Measurements from ENCODE around the gene COMP. TPM values are rescaled to one million over a fixed set of nuclear protein-coding genes. Genes with fewer than 3 reads are reported as not detected.

COMP gene
- total RNA-seq, 1 donor from 2014 or later = not detected

- Mint-ChIP-seq H3K27me3 (ENCODE audit: insufficient read depth) (peaks cover 2% of the 10 kb centered on the region), H3K4me3 (no peak overlapping the region), H3K36me3 (ENCODE audit: low read depth) (no peaks in the 10 kb centered on the region), H3K4me1 (ENCODE audit: low read depth) (no peaks in the 10 kb centered on the region), H3K27ac (no peak overlapping the region), H3K9me3 (no peaks in the 10 kb centered on the region)
- DNase-seq (ENCODE audit: low spot score) = no peak
- intact Hi-C loops (cut with micrococcal nuclease) = no loop called here
Measured at GRCh38 chr19:18777301-18778075, 13.6 kb downstream of the COMP start.

GRCh38 chr19:18776736-18777135 lies 14.4 kb downstream of the COMP start:
- no peaks in the 10 kb centered on the region for H3K9me3 Mint-ChIP-seq
- no peaks in the 10 kb centered on the region for H3K4me1 Mint-ChIP-seq (ENCODE audit: low read depth)
- H3K27me3 Mint-ChIP-seq (ENCODE audit: insufficient read depth) = peaks cover 2% of the 10 kb centered on the region
- intact Hi-C loops (cut with micrococcal nuclease) = no loop called here
- H3K4me3 Mint-ChIP-seq = no peak overlapping the region
- no peak overlapping the region for H3K27ac Mint-ChIP-seq
- no peak for DNase-seq (ENCODE audit: low spot score)
- H3K36me3 Mint-ChIP-seq (ENCODE audit: low read depth) = no peaks in the 10 kb centered on the region

- intact Hi-C loops (cut with micrococcal nuclease) = no loop called here
- H3K27ac Mint-ChIP-seq = no peak overlapping the region
- no peak for DNase-seq (ENCODE audit: low spot score)
- peaks cover 3% of the 10 kb centered on the region for H3K27me3 Mint-ChIP-seq (ENCODE audit: insufficient read depth)
- H3K9me3 Mint-ChIP-seq = no peaks in the 10 kb centered on the region
- no peaks in the 10 kb centered on the region for H3K36me3 Mint-ChIP-seq (ENCODE audit: low read depth)
- no peaks in the 10 kb centered on the region for H3K4me1 Mint-ChIP-seq (ENCODE audit: low read depth)
- no peak overlapping the region for H3K4me3 Mint-ChIP-seq
Measured at GRCh38 chr19:18776288-18776594, 14.9 kb downstream of the COMP start.

GRCh38 chr19:18775586-18776287 lies 15.4 kb downstream of the COMP start:
- H3K27ac Mint-ChIP-seq = no peak overlapping the region
- no peaks in the 10 kb centered on the region for H3K36me3 Mint-ChIP-seq (ENCODE audit: low read depth)
- intact Hi-C loops (cut with micrococcal nuclease) = no loop called here
- H3K27me3 Mint-ChIP-seq (ENCODE audit: insufficient read depth) = peaks cover 3% of the 10 kb centered on the region
- H3K4me3 Mint-ChIP-seq = no peak overlapping the region
- DNase-seq (ENCODE audit: low spot score) = no peak
- no peaks in the 10 kb centered on the region for H3K4me1 Mint-ChIP-seq (ENCODE audit: low read depth)
- H3K9me3 Mint-ChIP-seq = no peaks in the 10 kb centered on the region

GRCh38 chr19:18774782-18775444 lies 16.2 kb downstream of the COMP start:
- peaks cover 3% of the 10 kb centered on the region for H3K27me3 Mint-ChIP-seq (ENCODE audit: insufficient read depth)
- intact Hi-C loops (cut with micrococcal nuclease) = no loop called here
- DNase-seq (ENCODE audit: low spot score) = no peak
- no peaks in the 10 kb centered on the region for H3K36me3 Mint-ChIP-seq (ENCODE audit: low read depth)
- H3K4me1 Mint-ChIP-seq (ENCODE audit: low read depth) = no peaks in the 10 kb centered on the region
- H3K9me3 Mint-ChIP-seq = no peaks in the 10 kb centered on the region
- H3K27ac Mint-ChIP-seq = no peak overlapping the region
- H3K4me3 Mint-ChIP-seq = no peak overlapping the region

- intact Hi-C loops (cut with micrococcal nuclease) = no loop called here
- no peaks in the 10 kb centered on the region for H3K9me3 Mint-ChIP-seq
- H3K27ac Mint-ChIP-seq = no peak overlapping the region
- peaks cover 3% of the 10 kb centered on the region for H3K27me3 Mint-ChIP-seq (ENCODE audit: insufficient read depth)
- H3K4me1 Mint-ChIP-seq (ENCODE audit: low read depth) = no peaks in the 10 kb centered on the region
- no peak for DNase-seq (ENCODE audit: low spot score)
- no peaks in the 10 kb centered on the region for H3K36me3 Mint-ChIP-seq (ENCODE audit: low read depth)
- no peak overlapping the region for H3K4me3 Mint-ChIP-seq
Measured at GRCh38 chr19:18774107-18774506, 17.0 kb downstream of the COMP start.

- intact Hi-C loops (cut with micrococcal nuclease) = no loop called here
- no peak overlapping the region for H3K27ac Mint-ChIP-seq
- peaks cover 3% of the 10 kb centered on the region for H3K27me3 Mint-ChIP-seq (ENCODE audit: insufficient read depth)
- no peaks in the 10 kb centered on the region for H3K36me3 Mint-ChIP-seq (ENCODE audit: low read depth)
- H3K4me3 Mint-ChIP-seq = no peak overlapping the region
- no peak for DNase-seq (ENCODE audit: low spot score)
- no peaks in the 10 kb centered on the region for H3K4me1 Mint-ChIP-seq (ENCODE audit: low read depth)
- no peaks in the 10 kb centered on the region for H3K9me3 Mint-ChIP-seq
Measured at GRCh38 chr19:18773682-18774081, 17.4 kb downstream of the COMP start.

- intact Hi-C loops (cut with micrococcal nuclease) = no loop called here
- no peak for DNase-seq (ENCODE audit: low spot score)
- Mint-ChIP-seq H3K36me3 (ENCODE audit: low read depth) (no peaks in the 10 kb centered on the region), H3K4me3 (no peak overlapping the region), H3K9me3 (no peaks in the 10 kb centered on the region), H3K27ac (no peak overlapping the region), H3K27me3 (ENCODE audit: insufficient read depth) (peaks cover 1% of the 10 kb centered on the region), H3K4me1 (ENCODE audit: low read depth) (no peaks in the 10 kb centered on the region)
Measured at GRCh38 chr19:18772620-18773587, 18.2 kb downstream of the COMP start.

- no peak for DNase-seq (ENCODE audit: low spot score)
- Mint-ChIP-seq H3K36me3 (ENCODE audit: low read depth) (no peaks in the 10 kb centered on the region), H3K4me3 (no peak overlapping the region), H3K27me3 (ENCODE audit: insufficient read depth) (peaks cover 1% of the 10 kb centered on the region), H3K9me3 (no peaks in the 10 kb centered on the region), H3K4me1 (ENCODE audit: low read depth) (no peaks in the 10 kb centered on the region), H3K27ac (no peak overlapping the region)
- intact Hi-C loops (cut with micrococcal nuclease) = no loop called here
Measured at GRCh38 chr19:18771328-18772242, 19.5 kb downstream of the COMP start.

- Mint-ChIP-seq H3K4me3 (no peak overlapping the region), H3K27me3 (ENCODE audit: insufficient read depth) (peaks cover 1% of the 10 kb centered on the region), H3K36me3 (ENCODE audit: low read depth) (no peaks in the 10 kb centered on the region), H3K9me3 (no peaks in the 10 kb centered on the region), H3K27ac (peak overlapping the region; percentile 13), H3K4me1 (ENCODE audit: low read depth) (no peaks in the 10 kb centered on the region)
- intact Hi-C loops (cut with micrococcal nuclease) = no loop called here
- no peak for DNase-seq (ENCODE audit: low spot score)
Measured at GRCh38 chr19:18770663-18771327, 20.3 kb downstream of the COMP start.

GRCh38 chr19:18769989-18770528 lies 21.0 kb downstream of the COMP start:
- DNase-seq (ENCODE audit: low spot score) = no peak
- Mint-ChIP-seq H3K4me1 (ENCODE audit: low read depth) (no peaks in the 10 kb centered on the region), H3K4me3 (no peak overlapping the region), H3K27me3 (ENCODE audit: insufficient read depth) (peaks cover 1% of the 10 kb centered on the region), H3K36me3 (ENCODE audit: low read depth) (no peaks in the 10 kb centered on the region), H3K9me3 (no peaks in the 10 kb centered on the region), H3K27ac (no peak overlapping the region)
- intact Hi-C loops (cut with micrococcal nuclease) = no loop called here
